ENCODE measurements around the gene JMJD7. TPM values are rescaled to one million over a fixed set of nuclear protein-coding genes. Genes with fewer than 3 reads are reported as not detected.
A peak's percentile ranks its signal among the peaks of the same experiment; 100 is the strongest.

The JMJD7 gene
- total RNA-seq = 10 to 100 TPM; 17.9 to 24.8 TPM

DNA sequence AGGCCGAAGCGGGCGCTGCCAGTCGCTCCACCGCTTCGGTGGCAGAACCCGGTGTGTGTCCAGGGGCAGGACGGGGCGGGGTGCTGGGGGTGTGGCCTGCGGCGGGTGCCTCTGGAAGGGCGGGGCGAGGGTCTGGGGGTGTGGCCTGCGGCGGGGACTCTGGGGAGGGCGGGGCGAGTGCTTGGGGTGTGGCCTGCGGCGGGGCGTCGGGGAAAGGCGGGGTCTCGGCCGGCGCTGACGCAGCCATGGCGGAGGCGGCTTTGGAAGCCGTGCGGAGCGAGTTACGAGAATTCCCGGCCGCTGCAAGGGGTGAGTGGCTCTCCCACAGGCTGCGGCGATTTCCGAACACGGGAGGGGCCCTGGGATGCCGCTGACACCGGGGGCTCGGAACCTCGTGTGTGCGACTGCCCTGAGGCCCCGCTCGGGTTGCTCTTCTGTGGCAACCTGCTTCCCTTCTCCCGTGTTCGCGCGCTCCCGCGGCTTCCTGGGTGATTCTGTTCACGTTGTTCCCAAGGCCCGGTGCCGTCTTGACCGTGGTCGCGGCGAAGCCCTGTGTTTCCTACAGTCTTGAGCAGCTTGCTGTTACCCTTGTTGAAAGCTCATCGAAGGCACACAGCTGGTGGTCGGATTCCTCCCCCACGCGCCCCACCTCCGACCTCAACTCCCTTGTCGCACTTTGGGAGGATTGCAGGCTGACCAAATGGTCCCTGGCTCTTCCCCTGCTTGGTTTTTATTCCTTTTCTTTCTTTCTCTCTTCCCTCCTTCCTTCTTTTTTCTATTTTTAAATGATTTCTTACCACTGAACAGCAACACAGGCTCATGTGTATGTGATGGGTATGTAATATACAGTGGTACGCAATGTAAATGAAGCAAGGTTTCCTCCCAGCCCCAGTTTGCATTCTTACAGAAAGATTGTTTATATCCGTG is at the start of gene JMJD7:
Gene JMJD7 (plus strand): TSS at position 213 of the 927 bp plus-strand sequence. CDS start 33 bp downstream, at position 246.
- Mint-ChIP-seq H3K36me3 (peaks cover 3% of the 10 kb centered on the region), H3K27me3 (no peaks in the 10 kb centered on the region), H3K4me3 (peak within 1 kb of the TSS; percentile 80), H3K4me1 (ENCODE audit: low read depth) (peaks cover 40% of the 10 kb centered on the region), H3K9me3 (no peaks in the 10 kb centered on the region), H3K27ac (peak within 1 kb of the TSS; percentile 52)
- intact Hi-C loops (cut with micrococcal nuclease) = loop anchor here (1.0 to 2.0 kb wide), 4 partner anchors 42 to 143 kb away; partner anchors contain the start of gene MAPKBP1
- peak; percentile 96 for DNase-seq
- ChIA-PET CTCF (interaction anchor here (0.6 to 2.2 kb wide), 2 partner anchors 54 to 77 kb away, joined by 3 to 17 read pairs; partner anchors contain the start of gene MAPKBP1), POLR2A (interaction anchor here (0.6 to 1.0 kb wide), 2 partner anchors 42 to 144 kb away, joined by 3 read pairs; partner anchors contain the start of gene EHD4)

DNA sequence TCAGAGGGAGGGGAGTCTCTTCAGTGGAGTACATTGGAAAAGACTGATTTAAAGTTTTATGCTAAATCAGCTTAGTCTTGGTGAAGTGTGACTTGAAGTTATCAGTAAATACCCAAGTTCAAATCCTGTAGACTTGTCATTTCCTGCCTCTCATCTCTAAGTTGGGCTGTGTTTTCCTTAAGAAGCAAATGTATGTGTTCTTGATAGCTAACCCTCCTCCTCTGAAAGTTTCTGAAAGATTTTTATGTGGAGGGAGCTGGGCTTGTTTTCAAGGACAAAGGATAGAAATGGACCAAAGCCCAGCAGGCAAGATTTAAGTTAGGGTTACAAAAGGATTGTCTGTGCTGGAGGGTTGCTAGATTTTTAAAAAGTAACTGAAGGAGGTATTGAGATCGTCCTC is 49.4 kb upstream of the JMJD7 start:
- no peaks in the 10 kb centered on the region for H3K36me3 Mint-ChIP-seq
- H3K27me3 Mint-ChIP-seq = no peaks in the 10 kb centered on the region
- POLR2A ChIA-PET = no interaction called here
- no peaks in the 10 kb centered on the region for H3K9me3 Mint-ChIP-seq
- H3K27ac Mint-ChIP-seq = no peak overlapping the region
- no peak overlapping the region for H3K4me3 Mint-ChIP-seq
- DNase-seq = no peak
- intact Hi-C loops (cut with micrococcal nuclease) = no loop called here
- CTCF ChIA-PET = interaction anchor here (11.6 kb wide), 1 partner anchor 33 kb away, joined by 283 read pairs; no protein-coding TSS in a partner anchor
- H3K4me1 Mint-ChIP-seq (ENCODE audit: low read depth) = peaks cover 62% of the 10 kb centered on the region

DNA sequence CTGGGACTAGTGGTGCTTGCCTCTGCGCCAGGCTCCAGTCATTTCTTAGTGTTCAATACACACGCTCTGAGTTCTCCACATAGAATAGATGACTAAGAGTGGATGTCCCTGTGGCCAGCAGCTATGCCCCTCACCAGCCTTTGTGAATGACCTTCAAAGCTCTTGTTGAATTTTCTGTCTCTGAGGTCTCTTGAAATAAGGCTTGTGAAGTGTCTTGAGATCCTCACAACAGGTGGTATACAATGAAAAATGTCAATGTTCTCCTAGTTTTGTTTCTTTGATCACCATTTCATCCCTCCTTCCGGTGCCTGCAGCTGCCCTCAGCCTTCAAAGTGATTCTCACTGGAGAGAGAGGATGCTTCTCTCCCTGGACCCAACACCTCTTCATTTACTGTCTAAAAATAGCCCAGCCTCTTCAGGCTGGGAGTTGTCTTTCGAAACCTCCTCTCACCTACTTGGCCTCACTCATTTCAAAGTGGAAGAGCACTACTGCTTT is 48.2 kb upstream of the JMJD7 start:
- Mint-ChIP-seq H3K27me3 (no peaks in the 10 kb centered on the region), H3K4me1 (ENCODE audit: low read depth) (peaks cover 58% of the 10 kb centered on the region), H3K9me3 (no peaks in the 10 kb centered on the region), H3K4me3 (no peak overlapping the region), H3K36me3 (no peaks in the 10 kb centered on the region), H3K27ac (peak overlapping the region; percentile 49)
- intact Hi-C loops (cut with micrococcal nuclease) = no loop called here
- CTCF ChIA-PET = interaction anchor here (11.6 kb wide), 1 partner anchor 32 kb away, joined by 283 read pairs; no protein-coding TSS in a partner anchor
- POLR2A ChIA-PET = interaction anchor here (1.2 kb wide), 1 partner anchor 9 kb away, joined by 3 read pairs; no protein-coding TSS in a partner anchor
- peak; percentile 24 for DNase-seq

DNA sequence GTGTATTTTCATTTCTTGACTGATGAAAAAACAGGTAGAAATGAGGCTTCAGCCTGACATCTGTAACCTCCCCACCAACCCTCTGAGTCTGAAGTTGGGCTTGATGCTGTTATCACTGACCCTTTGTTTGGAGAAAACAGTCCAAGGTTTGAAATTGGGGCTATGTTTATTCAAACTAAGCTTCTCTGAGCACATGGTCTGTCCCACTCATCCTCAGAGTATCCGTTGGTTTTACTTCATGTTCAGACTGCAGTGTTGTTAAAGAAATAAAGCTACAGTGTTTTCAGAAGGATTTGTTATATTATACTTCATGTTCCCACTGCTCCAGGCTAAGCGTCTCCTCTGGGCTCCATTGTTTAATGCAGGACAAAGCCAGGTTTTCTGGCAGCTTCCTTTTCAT is 47.6 kb upstream of the JMJD7 start:
- no peak overlapping the region for H3K4me3 Mint-ChIP-seq
- ChIA-PET POLR2A (interaction anchor here (1.2 kb wide), 1 partner anchor 8 kb away, joined by 3 read pairs; no protein-coding TSS in a partner anchor), CTCF (interaction anchor here (0.6 to 11.6 kb wide), 3 partner anchors 31 to 316 kb away, joined by 3 to 283 read pairs (median 4); no protein-coding TSS in a partner anchor)
- intact Hi-C loops (cut with micrococcal nuclease) = no loop called here
- H3K9me3 Mint-ChIP-seq = no peaks in the 10 kb centered on the region
- H3K27me3 Mint-ChIP-seq = no peaks in the 10 kb centered on the region
- no peak for DNase-seq
- peaks cover 54% of the 10 kb centered on the region for H3K4me1 Mint-ChIP-seq (ENCODE audit: low read depth)
- H3K27ac Mint-ChIP-seq = peak overlapping the region; percentile 49
- H3K36me3 Mint-ChIP-seq = no peaks in the 10 kb centered on the region

- H3K27me3 Mint-ChIP-seq = no peaks in the 10 kb centered on the region
- H3K4me1 Mint-ChIP-seq (ENCODE audit: low read depth) = peaks cover 49% of the 10 kb centered on the region
- H3K4me3 Mint-ChIP-seq = no peak overlapping the region
- POLR2A ChIA-PET = no interaction called here
- CTCF ChIA-PET = interaction anchor here (0.6 to 11.6 kb wide), 4 partner anchors 31 to 316 kb away, joined by 3 to 283 read pairs (median 4); no protein-coding TSS in a partner anchor
- H3K27ac Mint-ChIP-seq = no peak overlapping the region
- H3K36me3 Mint-ChIP-seq = no peaks in the 10 kb centered on the region
- no peak for DNase-seq
- H3K9me3 Mint-ChIP-seq = no peaks in the 10 kb centered on the region
- intact Hi-C loops (cut with micrococcal nuclease) = no loop called here
Observed at GRCh38 chr15:41780727-41781126, 47.2 kb upstream of the JMJD7 start.

- Mint-ChIP-seq H3K27ac (no peak overlapping the region), H3K36me3 (no peaks in the 10 kb centered on the region), H3K4me1 (ENCODE audit: low read depth) (peaks cover 31% of the 10 kb centered on the region), H3K9me3 (no peaks in the 10 kb centered on the region), H3K27me3 (no peaks in the 10 kb centered on the region), H3K4me3 (no peak overlapping the region)
- DNase-seq = no peak
- ChIA-PET POLR2A (interaction anchor here (1.9 kb wide), 1 partner anchor 9 kb away, joined by 6 read pairs; the partner anchor contains the start of gene MAPKBP1), CTCF (interaction anchor here (0.7 to 3.3 kb wide), 2 partner anchors 8 to 88 kb away, joined by 3 to 16 read pairs; partner anchors contain the start of gene MAPKBP1)
- intact Hi-C loops (cut with micrococcal nuclease) = no loop called here
Observed at GRCh38 chr15:41782371-41783282, 45.3 kb upstream of the JMJD7 start.

GRCh38 chr15:41783296-41783695 is 44.6 kb upstream of the JMJD7 start:
- DNase-seq = no peak
- ChIA-PET CTCF (interaction anchor here (1.5 to 3.3 kb wide), 2 partner anchors 9 to 11 kb away, joined by 4 to 16 read pairs; partner anchors contain the start of gene MAPKBP1), POLR2A (interaction anchor here (1.9 kb wide), 1 partner anchor 10 kb away, joined by 6 read pairs; the partner anchor contains the start of gene MAPKBP1)
- Mint-ChIP-seq H3K27me3 (no peaks in the 10 kb centered on the region), H3K4me3 (no peak overlapping the region), H3K9me3 (no peaks in the 10 kb centered on the region), H3K4me1 (ENCODE audit: low read depth) (peaks cover 26% of the 10 kb centered on the region), H3K27ac (no peak overlapping the region), H3K36me3 (no peaks in the 10 kb centered on the region)
- intact Hi-C loops (cut with micrococcal nuclease) = no loop called here

DNA sequence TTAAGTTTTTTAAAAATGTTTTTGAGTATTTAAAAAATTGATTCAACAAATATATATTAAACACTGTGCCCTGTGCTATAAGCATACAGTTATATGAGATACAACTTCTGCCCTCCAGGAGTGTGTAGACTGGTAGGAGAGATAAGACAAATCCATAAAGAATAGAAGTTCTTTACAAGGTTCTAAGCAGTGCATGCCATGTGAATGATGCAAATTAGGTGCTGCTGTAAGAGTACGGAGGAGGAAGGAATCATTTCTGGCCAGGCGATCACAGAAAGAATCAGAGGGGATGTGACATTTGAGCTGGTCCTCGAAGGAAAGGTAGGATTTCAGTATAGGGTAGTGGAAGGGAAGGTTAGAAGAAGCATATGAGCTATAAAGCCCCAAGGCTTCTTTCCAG is 39.6 kb upstream of the JMJD7 start:
- H3K4me1 Mint-ChIP-seq (ENCODE audit: low read depth) = peaks cover 28% of the 10 kb centered on the region
- no peaks in the 10 kb centered on the region for H3K9me3 Mint-ChIP-seq
- no peak overlapping the region for H3K27ac Mint-ChIP-seq
- no peaks in the 10 kb centered on the region for H3K27me3 Mint-ChIP-seq
- no peak for DNase-seq
- intact Hi-C loops (cut with micrococcal nuclease) = no loop called here
- H3K36me3 Mint-ChIP-seq = no peaks in the 10 kb centered on the region
- CTCF ChIA-PET = interaction anchor here (2.8 kb wide), 1 partner anchor 14 kb away, joined by 9 read pairs; the partner anchor contains the start of gene MAPKBP1
- POLR2A ChIA-PET = interaction anchor here (0.8 kb wide), 1 partner anchor 9 kb away, joined by 3 read pairs; no protein-coding TSS in a partner anchor
- H3K4me3 Mint-ChIP-seq = no peak overlapping the region

DNA sequence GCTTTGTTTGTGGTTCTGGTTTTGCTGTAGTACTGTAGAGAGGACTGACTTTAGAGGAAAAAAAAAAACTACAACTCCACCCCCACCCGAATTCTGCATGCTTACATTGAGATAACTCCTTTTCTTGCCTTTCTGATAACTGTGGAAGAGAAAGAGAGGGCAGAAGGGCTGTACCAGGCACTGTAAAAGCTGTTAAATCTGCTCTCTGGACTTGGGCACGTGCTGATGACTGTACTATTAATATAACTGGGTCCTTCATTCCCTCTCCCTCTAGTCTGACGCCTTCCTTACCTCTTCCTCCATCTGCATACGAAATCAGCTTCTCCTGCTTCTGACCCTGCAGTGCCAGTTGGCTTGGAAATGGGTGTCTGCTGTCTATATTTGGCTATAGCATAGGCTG is 38.7 kb upstream of the JMJD7 start:
- H3K27me3 Mint-ChIP-seq = no peaks in the 10 kb centered on the region
- H3K36me3 Mint-ChIP-seq = no peaks in the 10 kb centered on the region
- ChIA-PET POLR2A (interaction anchor here (1.5 kb wide), 1 partner anchor 12 kb away, joined by 3 read pairs; no protein-coding TSS in a partner anchor), CTCF (interaction anchor here (1.3 to 2.8 kb wide), 3 partner anchors 15 to 185 kb away, joined by 3 to 11 read pairs (median 9); partner anchors contain the start of gene MAPKBP1)
- intact Hi-C loops (cut with micrococcal nuclease) = no loop called here
- no peak overlapping the region for H3K4me3 Mint-ChIP-seq
- no peak for DNase-seq
- no peaks in the 10 kb centered on the region for H3K9me3 Mint-ChIP-seq
- no peak overlapping the region for H3K27ac Mint-ChIP-seq
- peaks cover 28% of the 10 kb centered on the region for H3K4me1 Mint-ChIP-seq (ENCODE audit: low read depth)

GRCh38 chr15:41789662-41790061 is 38.2 kb upstream of the JMJD7 start:
- ChIA-PET POLR2A (interaction anchor here (1.5 kb wide), 1 partner anchor 12 kb away, joined by 3 read pairs; no protein-coding TSS in a partner anchor), CTCF (interaction anchor here (1.2 to 2.8 kb wide), 4 partner anchors 13 to 186 kb away, joined by 3 to 11 read pairs (median 6); partner anchors contain the start of gene MAPKBP1)
- DNase-seq = no peak
- no peaks in the 10 kb centered on the region for H3K9me3 Mint-ChIP-seq
- no peak overlapping the region for H3K27ac Mint-ChIP-seq
- no peaks in the 10 kb centered on the region for H3K27me3 Mint-ChIP-seq
- H3K4me3 Mint-ChIP-seq = no peak overlapping the region
- H3K36me3 Mint-ChIP-seq = no peaks in the 10 kb centered on the region
- peaks cover 28% of the 10 kb centered on the region for H3K4me1 Mint-ChIP-seq (ENCODE audit: low read depth)
- intact Hi-C loops (cut with micrococcal nuclease) = no loop called here

GRCh38 chr15:41790169-41790568 is 37.7 kb upstream of the JMJD7 start:
- Mint-ChIP-seq H3K36me3 (no peaks in the 10 kb centered on the region), H3K9me3 (no peaks in the 10 kb centered on the region), H3K27ac (no peak overlapping the region), H3K4me1 (ENCODE audit: low read depth) (peaks cover 29% of the 10 kb centered on the region), H3K4me3 (no peak overlapping the region), H3K27me3 (no peaks in the 10 kb centered on the region)
- CTCF ChIA-PET = interaction anchor here (1.2 to 2.8 kb wide), 3 partner anchors 14 to 21 kb away, joined by 4 to 11 read pairs (median 9); partner anchors contain the start of gene MAPKBP1
- intact Hi-C loops (cut with micrococcal nuclease) = no loop called here
- DNase-seq = no peak
- POLR2A ChIA-PET = interaction anchor here (1.5 kb wide), 1 partner anchor 13 kb away, joined by 3 read pairs; no protein-coding TSS in a partner anchor
